SK-N-SH (cell line): ENCODE results near the gene AMDHD2. TPM values are rescaled to one million over a fixed set of nuclear protein-coding genes. Genes with fewer than 3 reads are reported as not detected.

Experiments used
- CTCF ChIA-PET: fragments of 300-600, 350-600 bp; formaldehyde crosslinking; extraction: SDS; loops from one replicate; lab custom pipeline; 2021; lab: Yijun Ruan, JAX
- POLR2A ChIA-PET: fragments of 350-600 bp; sonication (Branson Sonifier 250); formaldehyde crosslinking; extraction: SDS; loops from one replicate; lab custom pipeline; 2020; ENCODE audit warnings: antibody characterized with exemption, inconsistent platforms; lab: Yijun Ruan, JAX
- DNase-seq: peaks from one replicate; pipeline ENCODE4 v3.0.0; 2012
- H2AFZ ChIP-seq: fragments of 200-600 bp; sonication (generic); 2 replicates; pipeline ENCODE4 v1.8.1; 2016; ENCODE audit warnings: antibody characterized with exemption, mild to moderate bottlenecking, low read depth
- H3F3A ChIP-seq: fragments of 200-600 bp; sonication (generic); replicated peaks from 2 replicates; pipeline ENCODE3; 2016; ENCODE audit warnings: antibody characterized with exemption, mild to moderate bottlenecking; ENCODE audit not compliant: insufficient read depth
- H3K27ac ChIP-seq, 2 experiments: fragments of 200-500 bp in 1 of 2; fragments of 200-600 bp in 1 of 2; sonication (Bioruptor generic) in 1 of 2; sonication (generic), shearing (Covaris generic) in 1 of 2; 2 replicates each; pipeline versions ENCODE4 v1.5.1 to v1.6.1; 2014 to 2016; ENCODE audit warnings: low read depth in 2 of 2, inconsistent platforms in 1 of 2, low read length in 1 of 2, mild to moderate bottlenecking in 1 of 2, mixed read lengths in 1 of 2
- H3K27me3 ChIP-seq: fragments of 200-600 bp; sonication (generic), shearing (Covaris generic); 2 replicates; pipeline ENCODE4 v1.6.1; 2016; ENCODE audit warnings: mixed run types; ENCODE audit not compliant: insufficient read depth
- H3K36me3 ChIP-seq, 2 experiments: fragments of 200-500 bp in 1 of 2; fragments of 200-600 bp in 1 of 2; sonication (Bioruptor generic) in 1 of 2; sonication (generic) in 1 of 2; replicated peaks in 1 of 2; 2 replicates each; pipeline versions ENCODE3 to v1.5.1; 2014 to 2016; ENCODE audit warnings: low read length in 1 of 2, mild to moderate bottlenecking in 1 of 2; ENCODE audit not compliant: insufficient read depth in 2 of 2, control insufficient read depth in 1 of 2
- H3K4me1 ChIP-seq, 2 experiments: fragments of 200-500 bp in 1 of 2; fragments of 200-600 bp in 1 of 2; sonication (Bioruptor generic) in 1 of 2; sonication (generic), shearing (Covaris generic) in 1 of 2; 2 replicates each; pipeline versions ENCODE4 v1.5.1 to v1.6.1; 2014 to 2016; ENCODE audit warnings: low read depth in 1 of 2, low read length in 1 of 2, mixed run types in 1 of 2; ENCODE audit not compliant: insufficient read depth in 2 of 2, control insufficient read depth in 1 of 2
- H3K4me2 ChIP-seq: fragments of 200-600 bp; sonication (generic), shearing (Covaris generic); 2 replicates; pipeline ENCODE4 v1.6.1; 2017; ENCODE audit warnings: mixed run types
- H3K4me3 ChIP-seq, 2 experiments: fragments of 200-500 bp in 1 of 2; fragments of 200-600 bp in 1 of 2; sonication (Bioruptor generic) in 1 of 2; sonication (generic), shearing (Covaris generic) in 1 of 2; 2 replicates each; pipeline versions ENCODE4 v1.5.1 to v1.8.1; 2014 to 2016; ENCODE audit warnings: low read depth in 2 of 2, inconsistent platforms in 1 of 2, low read length in 1 of 2, mild to moderate bottlenecking in 1 of 2, mixed read lengths in 1 of 2, moderate library complexity in 1 of 2
- H3K79me2 ChIP-seq: fragments of 200-600 bp; sonication (generic); 2 replicates; pipeline ENCODE4 v1.8.1; 2017; ENCODE audit warnings: mild to moderate bottlenecking; ENCODE audit not compliant: insufficient read depth
- H3K9ac ChIP-seq: fragments of 200-600 bp; sonication (generic); 2 replicates; pipeline ENCODE4 v1.6.1; 2017; ENCODE audit warnings: mixed run types
- H3K9me2 ChIP-seq: fragments of 200-600 bp; sonication (generic); 2 replicates; pipeline ENCODE4 v1.6.1; 2017; ENCODE audit warnings: mixed run types
- H3K9me3 ChIP-seq: fragments of 200-600 bp; sonication (generic); 2 replicates; pipeline ENCODE4 v1.6.1; 2017; ENCODE audit warnings: mixed run types, mild to moderate bottlenecking, moderate library complexity
- H4K20me1 ChIP-seq: fragments of 200-600 bp; sonication (generic); 2 replicates; pipeline ENCODE4 v1.6.1; 2017; ENCODE audit warnings: mild to moderate bottlenecking, mixed run types; ENCODE audit not compliant: insufficient read depth
- CHD2 ChIP-seq: fragments of 150-350 bp; IDR thresholded peaks from 2 replicates; pipeline ENCODE4 v1.6.1; 2018; ENCODE audit warnings: low read length; ENCODE audit not compliant: partially characterized antibody
- ELF1 ChIP-seq: IDR thresholded peaks from 2 replicates; pipeline ENCODE4 v1.4.0; 2012
- EP300 ChIP-seq, 2 experiments: IDR thresholded peaks; 2 replicates each; pipeline versions ENCODE4 v1.4.0 to v1.6.1; 2012; ENCODE audit warnings: borderline replicate concordance in 1 of 2, low read depth in 1 of 2, low read length in 1 of 2
- FOXJ3 ChIP-seq: sonication (generic); formaldehyde crosslinking; IDR thresholded peaks from 2 replicates; pipeline ENCODE4 v1.5.1; 2020; ENCODE audit warnings: mild to moderate bottlenecking, missing genetic modification reagents
- GABPA ChIP-seq: IDR thresholded peaks from 2 replicates; pipeline ENCODE4 v1.4.0; 2012; ENCODE audit warnings: low read depth, mild to moderate bottlenecking
- GATA2 ChIP-seq: sonication (generic); formaldehyde crosslinking; IDR thresholded peaks from 2 replicates; pipeline ENCODE4 v1.5.0; 2020; ENCODE audit warnings: mild to moderate bottlenecking, missing genetic modification reagents
- MEF2A ChIP-seq: IDR thresholded peaks from 2 replicates; pipeline ENCODE4 v1.4.0; 2012; ENCODE audit warnings: low read depth, borderline replicate concordance
- NFIC ChIP-seq: IDR thresholded peaks from 2 replicates; pipeline ENCODE4 v1.4.0; 2012; ENCODE audit warnings: borderline replicate concordance
- NRF1 ChIP-seq: IDR thresholded peaks from 2 replicates; pipeline ENCODE4 v1.6.1; 2012; ENCODE audit warnings: low read depth, mild to moderate bottlenecking, low read length
- POLR2AphosphoS5 ChIP-seq: IDR thresholded peaks from 2 replicates; pipeline ENCODE4 v1.6.1; 2012; ENCODE audit warnings: low read depth, low read length
- RAD21 ChIP-seq: IDR thresholded peaks from 2 replicates; pipeline ENCODE4 v1.6.1; 2012; ENCODE audit warnings: mild to moderate bottlenecking, low read length
- RCOR1 ChIP-seq: fragments of 150-350 bp; IDR thresholded peaks from 2 replicates; pipeline ENCODE4 v1.6.1; 2017; ENCODE audit warnings: antibody characterized with exemption, low read length
- RXRA ChIP-seq: IDR thresholded peaks from 2 replicates; pipeline ENCODE4 v1.4.0; 2012; ENCODE audit warnings: low read depth, mild to moderate bottlenecking, borderline replicate concordance
- SIN3A ChIP-seq: IDR thresholded peaks from 2 replicates; pipeline ENCODE4 v1.6.1; 2012; ENCODE audit warnings: low read depth, mild to moderate bottlenecking, low read length, moderate library complexity, borderline replicate concordance
- SMC3 ChIP-seq: IDR thresholded peaks from 2 replicates; pipeline ENCODE4 v1.6.1; 2012; ENCODE audit warnings: low read depth, low read length, improper control_type of control experiment
- TEAD4 ChIP-seq: IDR thresholded peaks from 2 replicates; pipeline ENCODE4 v1.4.0; 2012; ENCODE audit warnings: mild to moderate bottlenecking, borderline replicate concordance; ENCODE audit not compliant: insufficient read depth
- YY1 ChIP-seq: IDR thresholded peaks from 2 replicates; pipeline ENCODE4 v1.4.0; 2012; ENCODE audit warnings: low read depth, mild to moderate bottlenecking
- WGBS: methylation state at CpG from one replicate; pipeline ENCODE4 v1.1.6; 2017; ENCODE audit warnings: low lambda C conversion rate; 5-methylcytosine and 5-hydroxymethylcytosine counted together
- polyA plus RNA-seq, 3 experiments: library from polyadenylated mRNA; depleted of rRNA; stranded (reverse); fragments of >200 nt; gene quantifications; 2 replicates each; pipeline ENCODE4 v1.2.3, GENCODE V29; 2012
- TF ChIP-seq, protein P1 (sequence below): fragments of 200-600 bp; sonication (generic); IDR thresholded peaks from 2 replicates; pipeline ENCODE4 v1.6.1; 2017; ENCODE audit warnings: antibody characterized with exemption, mild to moderate bottlenecking, moderate library complexity
- TF ChIP-seq, protein P2 (sequence below): IDR thresholded peaks from 2 replicates; pipeline ENCODE4 v1.4.0; 2012; ENCODE audit warnings: low read depth, borderline replicate concordance
- TF ChIP-seq, protein P3 (sequence below): IDR thresholded peaks from 2 replicates; pipeline ENCODE4; 2012

Gene AMDHD2
- polyA plus RNA-seq, 1 of the 3 experiments (the other 2 are of a cell fraction) = 38.1 TPM

DNA sequence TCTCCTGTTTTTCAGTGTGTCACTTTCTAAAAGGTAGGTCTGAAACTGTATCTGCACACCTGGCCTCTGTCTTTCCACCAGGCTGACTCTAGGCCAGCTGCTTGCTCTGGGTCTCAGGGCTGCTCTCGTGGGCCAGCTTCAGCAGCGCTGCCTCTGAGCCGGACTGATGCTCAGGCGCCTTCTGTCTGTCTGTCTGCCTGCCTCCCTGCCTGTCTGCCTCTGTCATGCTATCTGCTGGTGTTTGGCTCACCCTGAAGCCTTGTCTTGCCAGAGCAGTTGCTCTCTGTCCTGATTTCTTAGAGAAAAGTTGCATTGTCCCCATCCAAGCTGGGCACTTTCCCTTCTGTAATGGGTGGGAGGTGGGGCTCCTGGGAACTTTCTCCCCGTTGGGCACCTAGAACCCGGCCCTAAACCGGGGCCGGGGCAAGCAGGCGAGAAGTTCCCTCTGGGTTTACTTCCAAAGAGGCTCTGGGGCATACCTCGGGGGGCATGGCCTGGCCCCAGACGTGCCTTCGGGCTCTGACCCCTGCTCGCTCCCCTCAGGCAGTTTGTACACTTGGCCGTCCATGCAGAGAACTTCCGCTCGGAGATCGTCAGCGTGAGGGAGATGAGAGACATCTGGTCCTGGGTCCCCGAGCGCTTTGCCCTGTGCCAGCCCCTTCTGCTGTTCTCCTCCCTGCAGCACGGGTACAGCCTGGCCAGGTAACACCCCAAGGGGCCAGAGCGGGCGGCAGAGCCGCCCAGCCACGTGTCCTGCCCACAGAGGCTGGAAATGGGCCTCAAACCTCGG, 22.3 kb upstream of the AMDHD2 start:
- POLR2A ChIA-PET = interaction anchor here (0.5 to 0.8 kb wide), 3 partner anchors 29 to 502 kb away, joined by 3 to 5 read pairs (median 3); no protein-coding TSS in a partner anchor
- Histone ChIP-seq H3K27ac (peak overlapping the region in 1 of 2 experiments; percentile 72; a peak in 2 of 4 replicates), H3K9me3 (no peaks in the 10 kb centered on the region), H3K9ac (no peak overlapping the region), H3K36me3 (peaks cover 0 to 16% of the 10 kb centered on the region in 2 experiments), H3K9me2 (no peaks in the 10 kb centered on the region), H3K4me2 (no peak overlapping the region), H4K20me1 (0 out of 2 replicates have a peak, but pooled peaks cover 4% of the 10 kb centered on the region), H3K79me2 (no peaks in the 10 kb centered on the region), H3K27me3 (no peaks in the 10 kb centered on the region), H3K4me1 (peaks cover 0 to 27% of the 10 kb centered on the region in 2 experiments; a peak in 1 of 4 replicates), H3F3A (no peaks in the 10 kb centered on the region), H2AFZ (no peak overlapping the region), H3K4me3 (no peak overlapping the region)
- 91% methylated on average over 13 of the region's 26 CpGs for WGBS
- no peak for DNase-seq
- CTCF ChIA-PET = interaction anchor here (1.0 to 4.3 kb wide), 7 partner anchors 11 to 157 kb away, joined by 3 to 95 read pairs (median 5); partner anchors contain the start of genes ABCA3, NTN3, TBC1D24 and TEDC2
- TF ChIP-seq NFIC (no peak), TEAD4 (no peak), NRF1 (no peak), POLR2AphosphoS5 (no peak), GATA2 (CRISPR knock-in tag) (no peak), SMC3 (no peak), RAD21 (no peak), RXRA (no peak), EP300 (IDR thresholded peaks at IDR 0.05; ENCODE audit: borderline replicate concordance in 1 of 2, low read depth in 1 of 2, low read length in 1 of 2) (no peak), YY1 (no peak), GABPA (no peak)
- TF ChIP-seq, protein P1, sequence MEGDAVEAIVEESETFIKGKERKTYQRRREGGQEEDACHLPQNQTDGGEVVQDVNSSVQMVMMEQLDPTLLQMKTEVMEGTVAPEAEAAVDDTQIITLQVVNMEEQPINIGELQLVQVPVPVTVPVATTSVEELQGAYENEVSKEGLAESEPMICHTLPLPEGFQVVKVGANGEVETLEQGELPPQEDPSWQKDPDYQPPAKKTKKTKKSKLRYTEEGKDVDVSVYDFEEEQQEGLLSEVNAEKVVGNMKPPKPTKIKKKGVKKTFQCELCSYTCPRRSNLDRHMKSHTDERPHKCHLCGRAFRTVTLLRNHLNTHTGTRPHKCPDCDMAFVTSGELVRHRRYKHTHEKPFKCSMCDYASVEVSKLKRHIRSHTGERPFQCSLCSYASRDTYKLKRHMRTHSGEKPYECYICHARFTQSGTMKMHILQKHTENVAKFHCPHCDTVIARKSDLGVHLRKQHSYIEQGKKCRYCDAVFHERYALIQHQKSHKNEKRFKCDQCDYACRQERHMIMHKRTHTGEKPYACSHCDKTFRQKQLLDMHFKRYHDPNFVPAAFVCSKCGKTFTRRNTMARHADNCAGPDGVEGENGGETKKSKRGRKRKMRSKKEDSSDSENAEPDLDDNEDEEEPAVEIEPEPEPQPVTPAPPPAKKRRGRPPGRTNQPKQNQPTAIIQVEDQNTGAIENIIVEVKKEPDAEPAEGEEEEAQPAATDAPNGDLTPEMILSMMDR = no peak

DNA sequence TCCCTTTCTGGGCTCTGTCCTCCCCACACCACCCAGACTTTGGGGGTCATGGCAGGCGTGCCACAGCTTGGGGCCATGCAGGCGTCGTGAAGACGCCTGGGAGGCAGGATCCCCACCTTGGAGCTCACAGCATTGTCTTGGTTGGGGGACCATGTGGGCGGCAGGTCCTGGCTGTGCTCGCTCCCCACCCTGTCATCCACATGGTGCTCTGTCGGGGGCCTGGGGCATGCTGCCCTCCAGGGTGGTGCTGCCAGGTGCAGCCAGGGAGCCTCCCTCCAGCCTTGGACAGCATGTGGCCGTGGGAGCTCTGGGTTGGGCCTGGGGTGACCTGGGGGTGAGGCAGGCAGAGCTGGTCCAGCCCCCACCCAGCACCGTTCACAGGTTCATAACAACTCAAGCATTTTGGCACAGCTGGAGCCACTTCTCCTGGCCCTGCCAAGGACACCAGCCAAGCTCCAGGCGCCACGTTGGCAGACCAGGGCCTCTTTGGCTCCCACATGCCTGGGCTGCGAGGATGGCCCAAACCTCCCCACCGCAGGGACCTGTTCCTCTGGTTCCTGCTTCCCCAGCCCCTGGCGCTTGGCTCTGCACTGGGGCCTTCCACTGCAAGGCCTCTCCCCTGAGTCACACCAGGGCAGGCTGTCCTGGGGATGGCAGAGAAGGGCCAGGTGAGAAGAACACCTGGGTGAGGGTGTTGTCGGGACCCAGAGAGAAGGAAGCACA, 21.5 kb upstream of the AMDHD2 start:
- H3F3A ChIP-seq = peaks cover 2% of the 10 kb centered on the region
- H3K4me2 ChIP-seq = no peak overlapping the region
- no peak overlapping the region for H2AFZ ChIP-seq
- ChIA-PET CTCF (interaction anchor here (0.9 to 4.3 kb wide), 6 partner anchors 12 to 78 kb away, joined by 3 to 95 read pairs (median 5); partner anchors contain the start of genes NTN3, TBC1D24 and TEDC2), POLR2A (interaction anchor here (0.6 kb wide), 1 partner anchor 503 kb away, joined by 3 read pairs; no protein-coding TSS in a partner anchor)
- no peaks in the 10 kb centered on the region for H3K79me2 ChIP-seq
- peaks cover 0 to 16% of the 10 kb centered on the region in 2 experiments for H3K36me3 ChIP-seq
- 89% methylated on average over 3 of the region's 15 CpGs for WGBS
- no peak overlapping the region; a peak in 1 of 4 replicates for H3K27ac ChIP-seq
- H3K9me2 ChIP-seq = no peaks in the 10 kb centered on the region
- no peaks in the 10 kb centered on the region for H3K27me3 ChIP-seq
- H3K9me3 ChIP-seq = no peaks in the 10 kb centered on the region
- no peak overlapping the region for H3K9ac ChIP-seq
- H3K4me3 ChIP-seq = no peak overlapping the region
- H4K20me1 ChIP-seq = 0 out of 2 replicates have a peak, but pooled peaks cover 4% of the 10 kb centered on the region
- no peak for DNase-seq
- H3K4me1 ChIP-seq = peaks cover 0 to 27% of the 10 kb centered on the region in 2 experiments; a peak in 1 of 4 replicates
- TF ChIP-seq TEAD4 (no peak), FOXJ3 (no peak), ELF1 (no peak), SIN3A (no peak), NFIC (no peak), MEF2A (no peak), SMC3 (no peak), YY1 (no peak), RXRA (no peak), CHD2 (no peak), GATA2 (CRISPR knock-in tag) (no peak), RAD21 (no peak), RCOR1 (no peak)
- TF ChIP-seq, protein P2, sequence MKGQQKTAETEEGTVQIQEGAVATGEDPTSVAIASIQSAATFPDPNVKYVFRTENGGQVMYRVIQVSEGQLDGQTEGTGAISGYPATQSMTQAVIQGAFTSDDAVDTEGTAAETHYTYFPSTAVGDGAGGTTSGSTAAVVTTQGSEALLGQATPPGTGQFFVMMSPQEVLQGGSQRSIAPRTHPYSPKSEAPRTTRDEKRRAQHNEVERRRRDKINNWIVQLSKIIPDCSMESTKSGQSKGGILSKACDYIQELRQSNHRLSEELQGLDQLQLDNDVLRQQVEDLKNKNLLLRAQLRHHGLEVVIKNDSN = no peak
- TF ChIP-seq, protein P3, sequence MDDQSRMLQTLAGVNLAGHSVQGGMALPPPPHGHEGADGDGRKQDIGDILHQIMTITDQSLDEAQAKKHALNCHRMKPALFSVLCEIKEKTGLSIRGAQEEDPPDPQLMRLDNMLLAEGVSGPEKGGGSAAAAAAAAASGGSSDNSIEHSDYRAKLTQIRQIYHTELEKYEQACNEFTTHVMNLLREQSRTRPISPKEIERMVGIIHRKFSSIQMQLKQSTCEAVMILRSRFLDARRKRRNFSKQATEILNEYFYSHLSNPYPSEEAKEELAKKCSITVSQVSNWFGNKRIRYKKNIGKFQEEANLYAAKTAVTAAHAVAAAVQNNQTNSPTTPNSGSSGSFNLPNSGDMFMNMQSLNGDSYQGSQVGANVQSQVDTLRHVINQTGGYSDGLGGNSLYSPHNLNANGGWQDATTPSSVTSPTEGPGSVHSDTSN = no peak
